ENCODE measurements around the gene STXBP3.

GRCh38 chr1:108803548-108803947, 57.1 kb downstream of the STXBP3 start:
- TF ChIP-seq EZH2 (IDR thresholded peaks at IDR 0.05; ENCODE audit: borderline replicate concordance, low read depth, low read length): no peak
- no peak for TF ChIP-seq CTCF (IDR thresholded peaks at IDR 0.05 in 2 of 3, conservative IDR thresholded peaks at IDR 0.05 in 1 of 3; ENCODE audit: insufficient read depth in 2 of 3, low read depth in 1 of 3, low read length in 3 of 3)
- TF ChIP-seq ZNF644 (tag; IDR thresholded peaks at IDR 0.05; ENCODE audit: low read depth): no peak
- TF ChIP-seq ZNF324 (CRISPR knock-in tag; IDR thresholded peaks at IDR 0.05): no peak
- TF ChIP-seq TBP (optimal IDR thresholded peaks at IDR 0.05; ENCODE audit: low read depth, low read length): no peak
- TF ChIP-seq FOSL1 (tag; conservative IDR thresholded peaks at IDR 0.05): no peak
